Osteocyte (in vitro differentiated cells): ENCODE measurements around the gene SLC4A1. TPM values are rescaled to one million over a fixed set of nuclear protein-coding genes. Genes with fewer than 3 reads are reported as not detected.

ENCODE experiments used
- DNase-seq: peaks from one replicate; pipeline ENCODE4 v3.0.0; 2021; ENCODE audit warnings: mixed read lengths; ENCODE audit not compliant: unreplicated experiment; ENCODE audit errors: extremely low spot score
- H3K27ac Mint-ChIP-seq: one replicate; pipeline ENCODE4 v1.8.0; 2021; ENCODE audit warnings: mild to moderate bottlenecking, mixed read lengths; ENCODE audit not compliant: unreplicated experiment
- H3K27me3 Mint-ChIP-seq: one replicate; pipeline ENCODE4 v1.8.0; 2021; ENCODE audit warnings: mixed read lengths; ENCODE audit not compliant: unreplicated experiment
- H3K36me3 Mint-ChIP-seq: one replicate; pipeline ENCODE4 v1.8.0; 2021; ENCODE audit warnings: mixed read lengths; ENCODE audit not compliant: unreplicated experiment
- H3K4me1 Mint-ChIP-seq: one replicate; pipeline ENCODE4 v1.8.0; 2021; ENCODE audit warnings: mixed read lengths; ENCODE audit not compliant: unreplicated experiment
- H3K4me3 Mint-ChIP-seq: one replicate; pipeline ENCODE4 v1.8.0; 2021; ENCODE audit warnings: mild to moderate bottlenecking, moderate library complexity, mixed read lengths; ENCODE audit not compliant: unreplicated experiment
- H3K9me3 Mint-ChIP-seq: one replicate; pipeline ENCODE4 v1.8.0; 2021; ENCODE audit warnings: mixed read lengths; ENCODE audit not compliant: unreplicated experiment
- CTCF ChIP-seq: fragments of 200-600 bp; sonication (generic); IDR thresholded peaks from 2 replicates; pipeline ENCODE4 v1.5.0; 2021; ENCODE audit warnings: antibody characterized with exemption, mild to moderate bottlenecking, moderate library complexity
- total RNA-seq: library from RNA; stranded (reverse); gene quantifications from 2 replicates; pipeline ENCODE4 v1.2.1, GENCODE V29; 2021

SLC4A1 gene
- total RNA-seq, 1 donor from 2014 or later: not detected

GRCh38 chr17:44236444-44236991 is 31.4 kb downstream of the SLC4A1 start:
- Mint-ChIP-seq H3K27ac (no peak overlapping the region), H3K4me3 (no peak overlapping the region), H3K4me1 (peaks cover 11% of the 10 kb centered on the region), H3K27me3 (no peaks in the 10 kb centered on the region), H3K36me3 (no peaks in the 10 kb centered on the region), H3K9me3 (no peaks in the 10 kb centered on the region)
- no peak for DNase-seq
- no peak for TF ChIP-seq CTCF

GRCh38 chr17:44235583-44235936 is 32.4 kb downstream of the SLC4A1 start:
- H3K4me3 Mint-ChIP-seq: no peak overlapping the region
- H3K9me3 Mint-ChIP-seq: no peaks in the 10 kb centered on the region
- no peaks in the 10 kb centered on the region for H3K36me3 Mint-ChIP-seq
- no peak for DNase-seq
- H3K27ac Mint-ChIP-seq: no peak overlapping the region
- H3K27me3 Mint-ChIP-seq: no peaks in the 10 kb centered on the region
- peaks cover 11% of the 10 kb centered on the region for H3K4me1 Mint-ChIP-seq
- no peak for TF ChIP-seq CTCF

GRCh38 chr17:44233582-44233981 is 34.4 kb downstream of the SLC4A1 start:
- TF ChIP-seq CTCF: no peak
- H3K4me3 Mint-ChIP-seq: no peak overlapping the region
- peaks cover 11% of the 10 kb centered on the region for H3K4me1 Mint-ChIP-seq
- no peaks in the 10 kb centered on the region for H3K36me3 Mint-ChIP-seq
- no peaks in the 10 kb centered on the region for H3K9me3 Mint-ChIP-seq
- H3K27me3 Mint-ChIP-seq: no peaks in the 10 kb centered on the region
- H3K27ac Mint-ChIP-seq: no peak overlapping the region
- DNase-seq: no peak

GRCh38 chr17:44232061-44232460 is 35.9 kb downstream of the SLC4A1 start:
- Mint-ChIP-seq H3K36me3 (no peaks in the 10 kb centered on the region), H3K27me3 (no peaks in the 10 kb centered on the region), H3K27ac (no peak overlapping the region), H3K4me1 (peaks cover 11% of the 10 kb centered on the region), H3K9me3 (no peaks in the 10 kb centered on the region), H3K4me3 (no peak overlapping the region)
- no peak for TF ChIP-seq CTCF
- no peak for DNase-seq

- Mint-ChIP-seq H3K4me1 (peaks cover 6% of the 10 kb centered on the region), H3K9me3 (no peaks in the 10 kb centered on the region), H3K27me3 (no peaks in the 10 kb centered on the region), H3K36me3 (no peaks in the 10 kb centered on the region), H3K27ac (no peak overlapping the region), H3K4me3 (no peak overlapping the region)
- DNase-seq: no peak
- no peak for TF ChIP-seq CTCF
These were observed 37.8 kb downstream of the SLC4A1 start for GRCh38 chr17:44230140-44230539.
